GM20000 (cell line): Measurements from ENCODE around the gene G3BP1.
"Not testable (repeated sequence)": the region's sequence is repeated elsewhere in the genome, so short reads cannot be mapped to it uniquely, and the experiment has no call there.

Experiments used
- DNase-seq: peaks from one replicate; pipeline ENCODE4 v3.0.0; 2012; ENCODE audit warnings: low spot score
- CTCF ChIP-seq: IDR thresholded peaks from 2 replicates; pipeline ENCODE4 v1.5.1; 2012; ENCODE audit warnings: mild to moderate bottlenecking, control low read depth; ENCODE audit errors: extremely low read depth, missing control alignments

The G3BP1 gene

GRCh38 chr5:151780348-151780747, 8.6 kb downstream of the G3BP1 start:
- DNase-seq = no peak
- TF ChIP-seq CTCF = no peak

- DNase-seq = no peak
- no peak for TF ChIP-seq CTCF
These were observed 9.4 kb downstream of the G3BP1 start for GRCh38 chr5:151781201-151781600.

GRCh38 chr5:151783664-151784063, 11.9 kb downstream of the G3BP1 start:
- DNase-seq = not testable (repeated sequence)

DNA sequence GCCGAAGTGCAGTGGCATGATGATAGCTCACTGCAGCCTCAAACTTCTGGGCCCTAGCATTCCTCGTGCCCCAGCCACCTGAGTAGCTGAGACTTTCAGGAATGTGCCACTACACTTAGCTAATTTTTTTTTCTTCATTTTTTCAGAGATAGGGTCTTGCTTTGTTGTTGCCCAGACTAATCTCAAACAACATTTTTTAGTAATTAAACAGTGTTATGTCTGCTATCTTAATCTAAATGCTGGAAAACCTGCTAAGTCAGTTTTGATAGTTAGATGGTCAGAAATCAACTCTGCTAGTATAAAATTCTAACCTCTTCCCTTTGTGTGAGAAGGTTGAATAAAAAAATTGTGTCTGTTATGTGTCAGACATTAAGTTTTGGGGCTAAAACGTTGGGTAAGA, 12.4 kb downstream of the G3BP1 start:
- DNase-seq = no peak
- no peak for TF ChIP-seq CTCF

GRCh38 chr5:151786468-151786867, 14.7 kb downstream of the G3BP1 start:
- no peak for DNase-seq

GRCh38 chr5:151787817-151788216, 16.1 kb downstream of the G3BP1 start:
- no peak for TF ChIP-seq CTCF
- DNase-seq = no peak

More at GRCh38 chr5:151786468-151786867, 14.7 kb downstream of the G3BP1 start:
- TF ChIP-seq CTCF = no peak

DNA sequence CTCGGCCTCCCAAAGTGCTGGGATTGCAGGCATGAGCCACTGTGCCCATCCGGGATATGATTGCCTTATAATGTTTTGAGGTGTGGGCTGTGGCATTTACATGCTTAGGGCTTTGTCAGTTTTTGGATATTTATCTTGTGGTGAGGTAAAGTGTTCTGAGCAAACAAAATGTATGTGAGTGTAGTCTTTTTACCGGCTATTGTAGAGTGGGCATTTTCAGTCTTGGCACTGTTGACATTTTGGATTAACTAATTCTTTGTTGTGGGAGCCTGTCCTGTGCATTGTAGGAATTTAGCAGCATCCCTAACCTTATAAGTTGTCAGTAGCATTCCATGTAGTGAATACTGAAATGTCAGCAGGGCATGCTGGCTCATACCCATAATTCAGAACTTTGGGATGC, 21.6 kb downstream of the G3BP1 start:
- no peak for DNase-seq

More for the DNA sequence above, 21.6 kb downstream of the G3BP1 start:
- no peak for TF ChIP-seq CTCF
